ENCODE data around the gene RTL1.

- TF ChIP-seq CTCF (IDR thresholded peaks at IDR 0.05): no peak
- TF ChIP-seq POLR2A (IDR thresholded peaks at IDR 0.05): no peak
Observed at GRCh38 chr14:100835548-100836310, 67.8 kb downstream of the RTL1 start.

Measured in Peyer's patch (tissue), 4 donors.